Mucosa of stomach (tissue), 1 donor: Measurements from ENCODE around the gene AMHR2.
A peak's percentile ranks its signal among the peaks of the same experiment; 100 is the strongest.
"Not testable (repeated sequence)": the region's sequence is repeated elsewhere in the genome, so short reads cannot be mapped to it uniquely, and the experiment has no call there.

ENCODE experiments used
- H3K27me3 ChIP-seq: one replicate; pipeline ENCODE4 v1.7.0; 2013; ENCODE audit warnings: mild to moderate bottlenecking, low read length; ENCODE audit not compliant: control insufficient read depth, insufficient read depth
- H3K36me3 ChIP-seq: one replicate; pipeline ENCODE4 v1.7.0; 2013; ENCODE audit warnings: low read length; ENCODE audit not compliant: control insufficient read depth, insufficient read depth
- H3K4me1 ChIP-seq: one replicate; pipeline ENCODE4 v1.7.0; 2013; ENCODE audit warnings: mild to moderate bottlenecking, low read length; ENCODE audit not compliant: control insufficient read depth, insufficient read depth
- H3K4me3 ChIP-seq: one replicate; pipeline ENCODE4 v1.7.0; 2013; ENCODE audit warnings: low read length
- H3K9ac ChIP-seq: one replicate; pipeline ENCODE4 v1.7.0; 2013; ENCODE audit warnings: mild to moderate bottlenecking, low read length, moderate library complexity
- H3K9me3 ChIP-seq: one replicate; pipeline ENCODE4 v1.7.0; 2013; ENCODE audit warnings: mild to moderate bottlenecking, low read length, moderate library complexity; ENCODE audit not compliant: control insufficient read depth
- donor health status: Pancreatic carcinoma.

AMHR2 gene

DNA sequence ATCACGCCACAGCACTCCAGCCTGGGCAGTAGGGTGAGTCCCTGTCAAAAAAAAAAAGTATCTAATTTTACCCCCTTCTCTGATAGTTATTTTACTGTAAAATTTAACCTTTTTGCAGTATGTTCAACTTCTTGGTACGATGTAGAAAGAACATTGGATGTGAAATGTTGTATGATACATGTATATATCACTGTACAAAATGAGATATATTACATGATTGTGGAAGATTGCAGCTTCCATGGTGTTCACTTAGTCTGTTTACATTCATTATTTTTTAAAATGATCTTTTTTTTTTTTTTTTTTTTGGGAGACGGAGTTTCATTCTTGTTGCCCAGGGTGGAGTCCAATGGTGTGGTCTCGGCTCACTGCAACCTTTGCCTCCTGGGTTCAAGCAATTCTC, 34.7 kb upstream of the AMHR2 start:
- H3K4me3 ChIP-seq: peak overlapping the region; percentile 31
- peaks cover 30% of the 10 kb centered on the region for H3K4me1 ChIP-seq
- peak overlapping the region; percentile 62 for H3K9ac ChIP-seq
- H3K36me3 ChIP-seq: no peaks in the 10 kb centered on the region
- no peaks in the 10 kb centered on the region for H3K27me3 ChIP-seq
- no peaks in the 10 kb centered on the region for H3K9me3 ChIP-seq

DNA sequence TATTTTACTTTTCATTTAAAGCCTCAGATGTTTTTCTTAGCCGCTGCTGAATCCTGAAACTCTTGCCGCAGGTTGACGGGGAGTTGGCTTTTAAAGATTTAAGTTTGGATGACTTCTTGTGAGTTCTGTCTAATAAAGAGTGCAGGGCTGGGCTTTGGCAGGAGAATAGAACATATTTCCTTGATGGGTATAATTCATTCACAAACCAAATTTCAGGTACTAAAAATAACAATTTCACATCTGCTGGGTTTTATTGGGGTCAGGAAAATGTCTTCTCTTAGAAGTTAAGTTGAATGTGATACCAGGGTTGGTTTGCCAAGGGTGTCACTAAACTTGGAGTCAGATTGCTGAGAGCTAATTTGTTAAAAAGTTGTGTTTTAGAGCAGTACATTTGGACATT, 34.0 kb upstream of the AMHR2 start:
- no peak overlapping the region for H3K9ac ChIP-seq
- H3K36me3 ChIP-seq: no peaks in the 10 kb centered on the region
- no peaks in the 10 kb centered on the region for H3K9me3 ChIP-seq
- H3K27me3 ChIP-seq: no peaks in the 10 kb centered on the region
- H3K4me3 ChIP-seq: no peak overlapping the region
- H3K4me1 ChIP-seq: peaks cover 25% of the 10 kb centered on the region

DNA sequence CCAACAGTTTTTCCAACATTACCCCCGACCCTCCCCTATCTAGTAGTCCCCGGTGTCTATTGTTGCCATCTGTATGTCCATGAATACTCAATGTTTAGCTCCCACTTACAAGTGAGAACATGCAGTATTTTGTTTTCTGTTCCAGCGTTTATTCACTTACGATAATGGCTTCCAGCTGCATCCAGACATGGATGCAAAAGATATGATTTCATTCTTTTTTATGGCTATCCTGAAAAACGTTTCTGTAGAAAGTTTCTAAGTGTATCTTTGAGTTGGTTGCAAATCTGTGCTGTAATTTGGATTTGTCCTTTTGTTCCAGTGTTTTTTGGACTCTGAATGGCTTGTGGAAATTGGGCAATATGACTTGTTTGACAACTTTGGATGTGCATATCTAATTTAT, 31.9 kb upstream of the AMHR2 start:
- Histone ChIP-seq H3K27me3 (no peaks in the 10 kb centered on the region), H3K9ac (no peak overlapping the region), H3K4me1 (peaks cover 20% of the 10 kb centered on the region), H3K9me3 (no peaks in the 10 kb centered on the region), H3K4me3 (no peak overlapping the region), H3K36me3 (no peaks in the 10 kb centered on the region)

DNA sequence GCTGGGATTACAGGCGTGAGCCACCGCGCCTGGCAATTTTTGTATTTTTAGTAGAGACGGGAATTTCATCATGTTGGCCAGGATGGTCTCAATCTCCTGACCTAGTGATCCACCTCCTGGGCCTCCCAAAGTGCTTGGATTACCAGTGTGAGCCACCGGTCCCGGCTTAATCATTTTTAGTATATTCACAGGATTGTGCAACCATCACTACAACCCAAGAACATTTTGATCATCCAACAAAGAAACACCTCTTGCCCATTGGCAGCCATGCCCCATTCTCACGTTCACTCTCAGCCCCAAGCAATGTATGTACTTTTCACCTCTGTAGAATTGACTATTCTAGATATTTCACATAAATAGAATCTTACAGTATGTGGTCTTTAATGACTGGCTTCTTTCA, 23.8 kb upstream of the AMHR2 start:
- Histone ChIP-seq H3K36me3 (no peaks in the 10 kb centered on the region), H3K4me3 (no peak overlapping the region), H3K27me3 (no peaks in the 10 kb centered on the region)

DNA sequence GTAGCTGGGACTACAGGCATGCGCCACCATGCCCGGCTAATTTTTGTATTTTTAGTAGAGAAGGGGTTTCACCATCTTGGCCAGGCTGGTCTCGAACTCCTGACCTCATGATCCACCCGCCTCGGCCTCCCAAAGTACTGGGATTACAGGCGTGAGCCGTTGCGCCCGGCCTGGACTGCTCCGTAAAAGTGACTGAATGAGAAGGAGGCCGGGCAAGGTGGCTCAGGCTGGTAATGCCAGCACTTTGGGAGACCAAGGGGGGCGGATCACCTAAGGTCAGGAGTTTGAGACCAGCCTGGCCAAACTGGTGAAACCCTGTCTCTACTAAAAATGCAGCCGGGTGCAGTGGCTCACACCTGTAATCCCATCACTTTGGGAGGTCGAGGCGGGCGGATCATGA, 21.3 kb upstream of the AMHR2 start:
- H3K4me1 ChIP-seq, H3K9ac ChIP-seq, H3K27me3 ChIP-seq, H3K36me3 ChIP-seq, H3K9me3 ChIP-seq, H3K4me3 ChIP-seq: not testable (repeated sequence)

More for the DNA sequence above, 23.8 kb upstream of the AMHR2 start:
- H3K4me1 ChIP-seq: no peaks in the 10 kb centered on the region
- no peak overlapping the region for H3K9ac ChIP-seq
- no peaks in the 10 kb centered on the region for H3K9me3 ChIP-seq

DNA sequence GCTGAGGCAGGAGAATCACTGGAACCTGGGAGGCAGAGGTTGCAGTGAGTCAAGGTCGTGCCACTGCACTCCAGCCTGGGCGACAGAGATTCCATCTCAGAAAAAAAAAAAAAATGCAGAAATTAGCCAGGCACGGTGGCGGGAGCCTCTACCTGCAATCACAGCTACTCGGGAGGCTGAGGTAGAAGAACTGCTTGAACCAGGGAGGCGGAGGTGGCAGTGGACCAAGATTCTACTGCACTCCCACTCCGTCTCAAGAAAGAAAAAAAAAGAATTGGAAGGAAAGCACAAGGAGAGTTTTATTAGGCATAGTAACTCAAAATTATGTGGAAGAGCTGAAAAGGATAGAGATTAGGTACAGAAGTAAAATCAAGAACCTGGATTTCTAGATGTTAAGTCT, 20.8 kb upstream of the AMHR2 start:
- Histone ChIP-seq H3K9me3 (no peaks in the 10 kb centered on the region), H3K9ac (no peak overlapping the region)

DNA sequence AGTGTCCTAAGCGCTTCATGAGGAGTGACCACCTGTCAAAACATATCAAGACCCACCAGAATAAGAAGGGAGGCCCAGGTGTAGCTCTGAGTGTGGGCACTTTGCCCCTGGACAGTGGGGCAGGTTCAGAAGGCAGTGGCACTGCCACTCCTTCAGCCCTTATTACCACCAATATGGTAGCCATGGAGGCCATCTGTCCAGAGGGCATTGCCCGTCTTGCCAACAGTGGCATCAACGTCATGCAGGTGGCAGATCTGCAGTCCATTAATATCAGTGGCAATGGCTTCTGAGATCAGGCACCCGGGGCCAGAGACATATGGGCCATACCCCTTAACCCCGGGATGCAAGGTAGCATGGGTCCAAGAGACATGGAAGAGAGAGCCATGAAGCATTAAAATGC, 12.7 kb upstream of the AMHR2 start:
- Histone ChIP-seq H3K4me1 (peaks cover 10% of the 10 kb centered on the region), H3K27me3 (no peaks in the 10 kb centered on the region), H3K9me3 (no peaks in the 10 kb centered on the region), H3K36me3 (peaks cover 16% of the 10 kb centered on the region), H3K9ac (no peak overlapping the region), H3K4me3 (no peak overlapping the region)

More for the DNA sequence above, 20.8 kb upstream of the AMHR2 start:
- H3K4me1 ChIP-seq: no peaks in the 10 kb centered on the region
- no peaks in the 10 kb centered on the region for H3K27me3 ChIP-seq
- H3K36me3 ChIP-seq: no peaks in the 10 kb centered on the region
- H3K4me3 ChIP-seq: no peak overlapping the region

DNA sequence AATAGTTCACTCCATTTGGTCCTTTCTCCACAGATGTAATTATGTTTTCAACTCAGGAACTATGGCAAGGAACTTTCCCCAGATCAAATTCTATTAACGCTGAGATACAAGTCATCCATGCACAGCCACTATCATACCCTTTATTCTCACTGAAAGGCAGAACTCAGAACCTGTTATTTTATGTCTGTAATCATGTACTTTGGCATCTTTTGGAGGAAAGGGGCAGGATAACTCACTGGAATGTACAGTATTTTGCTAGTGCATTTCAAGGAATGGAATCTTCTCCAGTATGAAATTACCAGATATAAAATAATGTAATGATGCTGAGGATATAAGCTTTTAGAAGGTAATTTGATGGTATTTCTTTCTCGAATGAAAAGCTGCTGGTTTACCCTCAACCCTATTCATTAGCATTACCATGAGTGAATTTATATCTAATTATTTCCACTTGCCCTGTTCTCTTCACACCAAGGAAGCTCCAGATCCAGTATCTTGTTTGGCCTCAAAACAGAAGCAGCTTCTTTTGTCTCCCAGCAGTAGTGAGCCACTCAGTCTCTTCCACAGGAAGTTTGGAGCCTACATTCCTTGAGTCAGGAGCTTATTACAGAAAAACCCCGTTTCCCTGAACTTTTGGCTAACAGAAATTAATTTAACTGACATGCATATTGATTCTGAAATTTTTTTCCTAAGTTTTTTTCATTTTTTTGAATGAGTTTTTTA, 10.0 kb upstream of the AMHR2 start:
- no peaks in the 10 kb centered on the region for H3K27me3 ChIP-seq
- H3K9me3 ChIP-seq: no peaks in the 10 kb centered on the region
- peaks cover 15% of the 10 kb centered on the region for H3K4me1 ChIP-seq
- H3K9ac ChIP-seq: no peak overlapping the region
- peaks cover 16% of the 10 kb centered on the region for H3K36me3 ChIP-seq
- no peak overlapping the region for H3K4me3 ChIP-seq

DNA sequence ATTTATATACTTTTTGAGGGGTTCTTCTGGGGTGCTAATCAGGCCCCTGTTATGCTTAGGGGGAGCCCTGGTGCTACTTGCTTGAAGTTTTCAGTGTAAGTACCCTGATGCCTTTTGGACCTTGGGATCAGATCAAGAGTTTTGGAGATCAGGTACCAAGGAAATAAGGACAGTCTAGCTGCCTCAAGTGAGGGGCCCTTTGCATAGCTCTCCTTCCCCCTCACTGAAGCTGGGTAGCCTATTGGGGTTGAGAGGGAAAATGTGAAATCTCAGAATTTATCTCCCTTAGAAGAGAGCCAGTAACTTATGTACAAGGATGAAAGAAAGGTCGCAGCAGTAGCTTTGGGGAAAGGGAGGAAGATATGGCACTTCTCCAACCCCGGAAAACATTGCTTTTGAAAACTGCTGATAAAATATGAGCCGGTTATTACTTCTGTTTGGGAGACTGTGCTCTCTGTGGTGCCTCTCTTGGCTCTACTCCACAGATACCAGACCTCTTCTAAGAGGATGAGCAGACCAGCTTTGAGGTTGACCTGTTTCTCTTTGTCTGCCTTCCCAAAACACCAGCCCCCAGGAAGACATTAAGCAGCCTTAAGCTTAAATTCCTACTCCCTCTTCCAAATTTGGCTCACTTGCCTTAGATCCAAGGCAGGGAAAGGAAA, 8.8 kb upstream of the AMHR2 start:
- no peak overlapping the region for H3K4me3 ChIP-seq
- H3K4me1 ChIP-seq: peaks cover 27% of the 10 kb centered on the region
- peaks cover 11% of the 10 kb centered on the region for H3K36me3 ChIP-seq
- H3K9ac ChIP-seq: no peak overlapping the region
- no peaks in the 10 kb centered on the region for H3K27me3 ChIP-seq
- H3K9me3 ChIP-seq: no peaks in the 10 kb centered on the region

DNA sequence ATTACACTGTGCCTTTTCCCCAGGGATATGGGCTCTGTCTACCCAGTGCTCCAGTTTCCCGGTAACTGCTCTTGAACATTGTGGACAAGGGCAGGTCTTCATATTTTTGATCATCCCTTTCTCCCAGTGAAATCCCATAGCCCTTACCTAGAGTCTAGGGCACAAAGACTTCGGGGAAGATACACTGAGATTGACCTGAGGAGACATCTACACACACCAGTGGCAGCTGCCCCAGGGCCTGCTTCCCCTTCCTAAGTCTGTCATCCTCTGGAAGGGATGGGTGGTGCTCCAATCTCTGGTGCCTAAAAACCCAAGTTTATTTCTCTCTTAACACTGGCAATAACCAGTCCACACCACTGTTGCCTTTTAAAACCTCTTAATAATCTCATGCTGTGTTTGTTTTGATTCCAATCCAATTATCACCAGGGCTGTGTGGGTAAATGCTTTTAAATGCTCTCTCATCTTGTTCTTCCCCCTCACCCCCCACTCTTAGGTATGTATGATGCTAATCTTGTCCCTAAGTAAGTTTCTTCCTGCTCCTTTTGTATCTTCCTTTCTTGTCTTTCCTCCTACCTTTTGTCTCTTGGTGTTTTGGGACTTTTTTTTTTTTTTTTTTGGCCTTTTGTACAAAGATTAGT, 7.8 kb upstream of the AMHR2 start:
- not testable (repeated sequence) for H3K4me3 ChIP-seq, H3K9ac ChIP-seq, H3K9me3 ChIP-seq, H3K36me3 ChIP-seq, H3K27me3 ChIP-seq
- peaks cover 37% of the 10 kb centered on the region for H3K4me1 ChIP-seq

DNA sequence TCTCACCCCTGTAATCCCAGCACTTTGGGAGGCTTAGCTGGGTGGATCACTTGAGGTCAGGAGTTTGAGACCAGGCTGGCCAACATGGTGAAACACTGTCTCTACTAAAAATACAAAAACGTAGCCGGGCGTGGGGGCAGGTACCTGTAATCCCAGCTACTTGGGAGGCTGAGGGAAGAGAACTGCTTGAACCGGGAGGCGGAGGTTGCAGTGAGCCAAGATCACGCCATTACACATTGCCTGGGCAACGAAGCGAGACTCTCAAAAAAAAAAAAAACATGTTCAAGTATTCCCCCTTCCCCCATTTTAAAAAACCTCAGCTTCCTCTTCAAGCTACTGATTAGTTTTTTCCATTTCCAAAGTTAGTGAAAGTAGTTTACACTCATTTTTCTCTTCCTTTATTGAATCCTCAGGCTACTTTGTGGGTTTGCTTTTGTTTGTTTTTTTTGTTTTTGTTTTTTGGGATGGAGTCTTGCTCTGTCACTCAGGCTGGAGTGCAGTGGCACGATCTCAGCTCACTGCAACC, 6.3 kb upstream of the AMHR2 start:
- H3K36me3 ChIP-seq, H3K9me3 ChIP-seq, H3K9ac ChIP-seq, H3K27me3 ChIP-seq, H3K4me3 ChIP-seq: not testable (repeated sequence)
- peaks cover 43% of the 10 kb centered on the region for H3K4me1 ChIP-seq

DNA sequence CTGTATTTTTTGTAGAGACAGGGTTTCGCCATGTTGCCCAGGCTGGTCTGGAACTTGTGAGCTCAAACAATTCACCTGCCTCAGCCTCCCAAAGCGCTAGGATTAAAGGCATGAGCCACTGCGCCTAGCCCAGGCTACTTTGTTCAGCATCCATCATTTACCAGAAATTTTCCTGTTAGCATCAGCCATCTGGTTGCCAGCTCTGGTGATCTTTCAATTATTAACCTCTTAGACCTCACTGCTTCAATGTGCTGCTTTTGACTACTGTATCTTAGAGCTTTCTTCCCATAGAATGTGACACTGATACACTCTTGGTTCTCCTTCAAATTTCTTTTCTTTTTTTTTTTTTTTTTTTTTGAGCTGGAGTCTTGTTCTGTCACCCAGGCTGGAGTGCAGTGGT, 5.4 kb upstream of the AMHR2 start:
- Histone ChIP-seq H3K4me3 (no peak overlapping the region), H3K4me1 (peaks cover 43% of the 10 kb centered on the region), H3K36me3 (no peaks in the 10 kb centered on the region), H3K9ac (no peak overlapping the region), H3K27me3 (no peaks in the 10 kb centered on the region), H3K9me3 (no peaks in the 10 kb centered on the region)
